Transverse colon (tissue), 4 donors: ENCODE results near the gene FAM241B.

Experiments used
- CTCF ChIP-seq, 5 experiments: fragments of 200-600 bp in 3 of 5; fragments of 450-650 bp in 2 of 5; sonication (generic) in 3 of 5; IDR thresholded peaks; 1 replicate in 2 of 5; 2 replicates in 3 of 5; pipeline ENCODE4 v1.5.1; 2016 to 2017; ENCODE audit warnings: antibody characterized with exemption in 5 of 5, inconsistent platforms in 3 of 5, mild to moderate bottlenecking in 2 of 5, moderate library complexity in 1 of 5
- POLR2A ChIP-seq: fragments of 450-650 bp; IDR thresholded peaks from one replicate; pipeline ENCODE4 v1.6.1; 2016; ENCODE audit warnings: antibody characterized with exemption, mild to moderate bottlenecking, moderate library complexity
- POLR2AphosphoS5 ChIP-seq, 3 donors: sonication (generic); formaldehyde crosslinking; IDR thresholded peaks; one replicate each; pipeline ENCODE4 v1.6.1; 2016; ENCODE audit warnings: antibody characterized with exemption in 3 of 3

- TF ChIP-seq CTCF (IDR thresholded peaks at IDR 0.05) (no peak), POLR2A (no peak), POLR2AphosphoS5 (IDR thresholded peaks at IDR 0.05) (no peak)
Measured at GRCh38 chr10:69682955-69683474, 53.0 kb downstream of the FAM241B start.
